Activated CD4-positive, CD25-positive, alpha-beta regulatory T cell (primary cell): ENCODE measurements around the gene DCDC2C.

ENCODE experiments used
- DNase-seq, 4 experiments: peaks; one replicate each; lab custom pipeline; 2025; lab: John Stamatoyannopoulos, UW

The DCDC2C gene

DNA sequence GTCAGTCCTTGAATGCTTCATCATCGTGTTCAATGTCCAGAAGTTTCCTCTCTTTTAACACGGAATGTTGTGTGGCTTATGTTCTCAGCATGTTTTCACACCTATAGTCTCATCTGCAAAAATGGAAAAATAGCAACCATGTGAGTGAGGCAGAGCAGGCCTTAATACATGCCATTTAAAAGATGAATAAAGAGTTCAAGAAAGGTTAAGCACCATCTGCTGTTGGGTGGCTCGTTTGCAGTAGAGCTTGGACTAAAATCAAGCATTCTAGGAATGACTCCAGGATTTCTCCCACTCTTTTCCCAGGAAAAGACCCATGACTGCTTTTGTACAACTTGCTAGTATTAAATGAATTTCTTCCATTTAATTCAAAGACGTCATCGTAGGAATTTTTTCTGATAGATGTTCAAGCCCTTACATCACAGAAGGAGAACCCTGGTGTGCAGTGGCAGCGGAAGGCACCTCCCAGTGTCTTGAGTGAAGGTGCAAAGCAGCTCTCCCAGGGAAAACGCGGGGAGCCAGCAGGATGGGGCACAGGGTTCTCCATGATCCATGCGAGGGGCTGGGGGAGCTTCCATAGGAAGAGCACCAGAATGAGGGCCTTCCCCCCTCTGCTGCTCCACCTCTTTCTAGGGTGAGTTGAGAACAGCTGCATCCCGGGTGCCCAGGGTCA is 9.6 kb downstream of the DCDC2C start:
- no peak for DNase-seq

DNA sequence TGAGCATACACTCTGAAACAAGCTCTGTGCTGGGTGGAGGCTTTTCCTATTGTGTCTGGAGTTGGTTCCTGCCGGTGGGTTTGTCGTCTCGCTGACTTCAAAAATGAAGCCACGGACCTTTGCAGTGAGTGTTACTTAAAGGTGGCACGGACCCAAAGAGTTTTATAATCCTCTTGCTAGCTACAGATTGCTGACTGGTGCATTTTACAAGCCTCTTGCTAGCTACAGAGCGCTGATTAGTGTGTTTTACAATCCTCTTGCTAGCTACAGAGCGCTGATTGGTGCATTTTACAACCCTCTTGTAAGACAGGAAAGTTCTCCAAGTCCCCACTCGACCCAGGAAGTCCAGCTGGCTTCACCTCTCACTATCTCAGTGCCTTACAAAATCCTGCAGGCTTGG is 15.3 kb downstream of the DCDC2C start:
- no peak for DNase-seq

DNA sequence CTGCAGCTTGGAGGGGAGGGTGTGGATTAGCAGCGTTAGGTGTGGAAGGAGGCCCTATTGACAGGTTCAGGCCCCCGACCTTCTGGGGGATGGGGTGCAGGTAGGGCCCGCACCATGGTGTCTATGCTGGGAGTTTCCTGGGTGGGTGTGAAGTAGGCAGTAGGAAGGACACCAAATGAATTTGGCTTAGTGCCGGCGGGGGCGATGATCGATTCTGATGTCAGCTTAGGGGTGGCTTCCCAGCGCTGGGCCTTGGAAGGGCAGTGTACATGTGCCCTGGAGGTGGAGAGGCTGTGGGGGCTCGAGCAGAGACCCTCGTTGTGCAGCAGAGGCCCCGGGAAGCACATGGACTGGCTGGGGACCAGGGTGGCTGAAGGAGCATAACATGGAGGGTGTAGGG is 21.6 kb downstream of the DCDC2C start:
- DNase-seq, result no peak

DNA sequence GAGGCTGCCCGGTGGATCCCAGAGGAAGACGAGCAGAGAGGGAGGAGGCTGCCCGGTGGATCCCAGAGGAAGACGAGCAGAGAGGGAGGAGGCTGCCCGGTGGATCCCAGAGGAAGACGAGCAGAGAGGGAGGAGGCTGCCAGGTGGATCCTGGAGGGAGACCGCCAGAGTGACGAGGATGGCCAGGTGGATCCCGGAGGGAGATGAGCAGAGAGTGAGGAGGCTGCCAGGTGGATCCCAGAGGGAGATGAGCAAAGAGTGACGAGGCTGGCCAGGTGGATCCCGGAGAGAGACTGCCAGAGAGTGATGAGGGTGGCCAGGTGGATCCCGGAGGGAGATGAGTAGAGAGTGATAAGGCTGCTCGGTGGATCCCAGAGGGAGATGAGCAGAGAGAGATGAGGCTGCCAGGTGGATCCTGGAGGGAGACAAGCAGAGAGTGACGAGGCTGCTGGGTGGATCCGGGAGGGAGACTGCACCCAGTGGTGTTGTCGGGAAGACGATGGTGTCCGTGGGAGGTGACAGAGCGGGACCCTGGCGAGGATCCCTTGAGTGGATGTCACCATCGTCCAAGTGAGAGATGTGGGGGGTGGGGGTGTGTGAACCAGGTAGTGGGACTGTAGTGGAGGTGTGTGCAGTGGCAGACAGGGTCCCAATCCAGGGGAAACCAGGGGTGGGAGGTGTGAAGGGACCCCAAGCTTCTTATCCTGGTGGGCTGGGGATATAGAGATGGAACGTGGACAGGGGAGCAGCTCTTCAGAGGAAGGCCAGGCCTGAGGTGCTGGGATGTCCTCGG is 22.3 kb downstream of the DCDC2C start:
- DNase-seq, result no peak

DNA sequence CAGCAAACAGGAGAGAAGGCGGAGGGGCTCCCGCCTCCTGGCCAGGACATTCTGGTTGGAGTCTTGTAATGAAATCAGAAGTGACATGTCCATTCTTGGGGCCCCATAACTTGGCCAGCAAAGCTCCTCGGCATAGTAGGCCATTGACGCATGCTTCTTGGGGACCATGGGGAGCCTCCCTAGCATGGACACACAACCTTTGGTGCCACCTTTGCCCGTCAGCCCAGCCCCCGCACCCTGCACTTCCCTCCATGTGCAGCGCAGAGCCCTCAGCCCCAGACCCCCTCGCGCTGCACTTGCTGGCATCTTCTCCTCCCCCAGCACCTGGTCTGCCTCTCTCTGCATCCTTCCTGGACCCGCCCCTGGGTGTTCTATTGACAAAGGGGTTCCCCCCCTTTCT is 23.1 kb downstream of the DCDC2C start:
- DNase-seq, result no peak

DNA sequence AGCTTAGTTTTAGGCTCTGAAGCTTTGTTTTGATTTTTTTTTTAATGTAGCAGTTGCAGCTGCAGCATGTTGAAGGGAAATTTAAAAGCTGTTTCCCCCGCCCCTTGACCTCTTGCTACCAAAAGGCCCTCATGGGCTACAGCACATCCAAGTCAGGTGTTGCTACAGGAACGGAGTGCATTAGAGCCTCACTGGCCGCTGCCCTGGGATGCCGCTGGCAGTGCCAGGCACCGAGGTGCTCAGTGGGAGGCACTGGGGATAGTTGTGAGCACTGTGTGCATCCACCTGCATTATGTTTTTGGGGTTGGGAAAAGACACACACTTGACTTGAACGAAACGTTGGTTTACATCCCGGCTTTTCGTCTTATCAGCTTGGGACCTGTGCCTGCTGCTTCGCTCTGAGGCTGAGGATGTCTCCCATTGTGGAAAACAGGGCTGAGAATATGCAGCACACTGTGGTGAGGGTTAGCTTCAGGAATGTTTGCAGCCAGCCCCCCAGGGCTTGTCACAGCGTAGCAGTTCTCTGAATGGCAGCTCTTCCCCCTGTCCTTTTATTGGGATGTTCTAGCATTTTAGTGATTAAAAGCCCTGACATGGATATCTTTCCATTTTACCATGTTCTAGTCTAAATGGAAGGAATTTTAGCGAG is 24.1 kb downstream of the DCDC2C start:
- DNase-seq, result no peak

DNA sequence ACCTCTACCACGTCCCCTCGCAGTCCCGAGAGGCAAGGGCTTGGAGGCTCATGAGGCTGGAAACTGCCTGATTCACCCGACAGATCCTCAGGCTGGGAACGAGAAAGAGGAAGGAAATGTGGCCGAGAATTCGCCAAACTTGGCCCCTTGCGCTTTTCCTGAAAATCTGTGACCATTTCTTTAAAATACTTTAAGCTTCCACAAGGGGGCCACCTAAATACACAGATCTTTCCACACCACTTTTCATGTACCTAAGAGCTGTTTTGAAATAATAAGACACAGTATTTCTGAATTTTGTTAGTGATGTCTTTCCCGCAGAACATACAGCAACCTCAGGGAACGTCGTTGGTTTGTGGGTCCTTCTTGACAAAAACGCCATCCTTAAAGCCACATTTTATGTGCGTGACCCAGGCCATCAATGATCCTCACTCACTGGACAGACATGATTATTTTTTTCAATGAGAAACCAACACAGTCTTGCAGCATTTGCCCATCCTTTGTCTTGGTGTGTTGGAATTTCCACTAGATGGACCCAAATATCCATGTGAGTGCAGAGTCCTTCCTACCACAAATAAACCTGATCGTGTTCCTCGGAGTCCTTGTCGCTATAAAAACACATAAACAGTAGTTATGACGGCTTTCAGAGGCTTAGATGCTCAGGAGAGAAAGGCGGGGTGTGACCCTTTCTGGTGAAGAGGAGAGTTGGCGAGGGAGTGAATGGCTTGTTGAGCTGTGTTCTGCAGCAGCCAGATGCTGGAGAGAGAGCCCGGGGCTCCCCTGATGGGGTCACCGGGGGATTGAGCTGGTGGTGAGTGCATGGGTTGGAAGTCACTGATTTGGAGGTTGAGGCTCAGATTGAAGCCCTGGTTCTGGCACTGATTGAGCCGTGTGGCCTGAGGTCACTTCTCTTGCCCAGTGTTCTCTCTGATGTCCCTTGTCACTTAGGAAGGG is 25.0 kb downstream of the DCDC2C start:
- no peak for DNase-seq

DNA sequence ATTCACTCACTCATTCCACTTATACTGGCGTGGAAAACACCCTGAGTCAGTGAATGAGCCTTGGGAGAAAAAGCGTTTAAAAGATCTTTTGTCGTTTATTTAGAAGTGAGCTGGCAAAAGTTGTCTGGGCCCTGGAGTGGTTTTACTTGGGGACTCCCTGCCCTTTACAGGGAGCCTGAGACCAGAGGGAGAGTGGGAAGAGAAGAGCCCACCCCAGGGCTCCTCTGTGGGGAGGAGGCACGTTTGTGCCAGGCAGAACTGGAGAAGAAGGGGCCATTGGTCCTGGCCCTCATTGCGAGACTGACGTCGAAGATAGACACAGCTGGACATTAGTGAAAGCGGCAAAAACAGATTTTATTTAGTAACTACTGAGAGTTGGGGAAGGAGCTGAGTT is 25.7 kb downstream of the DCDC2C start:
- DNase-seq, result no peak

DNA sequence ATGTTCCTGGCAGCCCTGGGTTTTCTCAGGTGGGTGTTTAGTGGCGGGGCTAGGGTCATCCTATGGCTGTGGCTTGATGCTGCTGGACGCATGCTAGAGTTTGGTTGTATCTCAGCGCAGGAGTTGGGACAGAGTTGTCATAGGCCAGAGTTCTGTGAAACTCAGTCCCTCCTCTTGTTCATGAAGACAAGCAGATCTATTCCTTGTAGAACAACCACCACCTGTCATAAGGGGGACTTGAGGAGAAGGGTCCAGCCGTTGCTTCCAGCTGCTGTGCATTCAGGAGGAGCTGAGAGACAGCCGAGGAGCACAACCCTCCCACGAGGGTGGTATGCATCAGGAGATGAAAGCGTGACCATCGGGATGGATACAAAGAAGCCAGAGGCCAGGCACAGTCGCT is 26.4 kb downstream of the DCDC2C start:
- no peak for DNase-seq

DNA sequence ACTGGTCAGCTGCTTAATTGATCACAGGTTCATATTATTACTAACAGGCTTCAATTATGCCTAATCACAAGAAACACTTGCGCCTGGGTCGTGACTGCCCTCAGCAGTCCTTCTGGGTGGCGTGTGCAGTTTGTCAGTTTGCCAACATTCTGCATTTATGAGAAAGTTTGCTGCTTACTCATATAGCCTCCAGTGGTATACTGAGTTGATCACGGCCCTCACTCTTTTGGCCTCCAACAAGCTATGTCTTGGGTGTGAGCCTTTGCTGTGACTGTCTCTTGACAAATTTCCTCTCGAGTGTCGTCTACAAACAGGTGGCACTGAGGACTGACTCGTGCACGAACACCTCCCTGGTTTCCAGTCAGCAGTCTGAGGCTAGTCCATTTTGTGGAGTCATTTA is 27.3 kb downstream of the DCDC2C start:
- DNase-seq, result no peak

DNA sequence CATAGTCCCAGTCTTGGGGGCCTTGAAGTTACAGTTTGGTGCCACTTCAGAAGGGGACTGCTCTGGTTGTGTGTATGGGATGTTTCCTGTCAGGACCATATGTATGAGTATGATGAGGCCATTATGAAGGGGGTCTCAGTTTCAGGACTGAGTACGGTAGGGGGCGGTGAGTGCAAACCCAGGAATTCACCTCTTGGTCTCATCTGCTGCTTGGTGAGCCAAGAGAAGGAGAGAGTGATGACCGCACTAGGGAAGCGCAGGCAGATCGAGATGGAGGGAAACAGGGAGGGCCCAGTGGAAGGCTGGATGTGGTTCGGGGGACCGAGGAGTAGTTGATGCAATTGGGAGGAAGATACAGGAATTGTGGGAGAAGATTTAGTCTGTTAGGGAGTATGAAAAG is 28.5 kb downstream of the DCDC2C start:
- no peak for DNase-seq

DNA sequence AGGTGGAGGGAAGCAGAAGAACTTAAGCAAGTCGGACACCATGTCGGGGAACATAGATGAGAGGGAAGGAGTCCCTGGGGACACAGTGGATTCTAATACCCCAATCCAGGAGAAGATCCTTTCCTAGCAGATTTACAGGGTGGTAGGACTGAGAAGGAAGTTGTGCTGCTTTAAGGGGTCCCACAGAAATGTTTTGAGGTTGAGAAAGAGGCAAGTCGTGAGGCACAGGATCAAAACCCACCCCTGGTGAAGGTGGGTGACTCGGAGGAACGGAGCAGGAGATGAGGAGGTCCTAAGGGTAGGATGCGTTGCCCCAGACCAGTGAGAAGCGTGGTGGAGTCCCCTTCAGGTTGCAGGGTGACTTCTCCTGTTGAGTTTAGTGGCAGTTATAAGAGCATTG is 32.7 kb downstream of the DCDC2C start:
- DNase-seq, result no peak

DNA sequence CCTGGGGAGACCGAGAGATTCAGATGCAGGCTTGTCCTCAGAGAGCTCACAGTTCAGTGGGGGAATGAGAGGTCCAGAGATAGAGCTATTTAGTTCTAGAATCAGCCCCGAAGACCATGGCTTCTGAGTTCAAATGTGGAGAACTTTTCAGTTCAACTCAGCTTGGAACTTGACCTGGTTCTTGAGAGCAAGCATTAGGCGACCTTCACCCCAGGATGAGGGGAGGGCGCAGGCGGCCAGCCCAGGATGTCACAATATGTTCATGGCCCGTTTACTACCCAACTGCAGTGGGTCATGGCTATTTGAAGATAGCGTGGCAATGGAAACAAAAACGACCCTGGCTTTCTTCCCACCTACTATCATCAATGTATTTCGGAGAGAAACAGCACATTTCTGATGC is 33.8 kb downstream of the DCDC2C start:
- no peak for DNase-seq

DNA sequence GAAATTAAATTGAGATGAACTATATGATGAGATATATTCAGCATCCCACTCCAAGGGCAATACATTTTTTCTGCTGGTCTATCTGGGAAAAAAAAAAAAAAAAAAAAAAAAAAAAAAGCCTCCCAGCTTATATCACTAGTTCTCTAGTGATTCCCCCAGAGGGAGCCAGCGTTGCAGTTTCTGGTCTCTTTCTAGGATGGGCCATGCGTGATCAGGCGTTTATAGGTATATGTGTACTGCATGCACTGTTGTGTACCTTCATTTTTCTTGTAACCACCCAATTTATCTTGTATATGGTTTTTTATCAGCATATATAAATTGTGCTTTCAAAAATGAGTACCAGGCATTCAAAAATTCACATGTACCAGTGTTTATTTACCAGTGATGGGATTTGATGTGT is 35.1 kb downstream of the DCDC2C start:
- DNase-seq, result no peak

DNA sequence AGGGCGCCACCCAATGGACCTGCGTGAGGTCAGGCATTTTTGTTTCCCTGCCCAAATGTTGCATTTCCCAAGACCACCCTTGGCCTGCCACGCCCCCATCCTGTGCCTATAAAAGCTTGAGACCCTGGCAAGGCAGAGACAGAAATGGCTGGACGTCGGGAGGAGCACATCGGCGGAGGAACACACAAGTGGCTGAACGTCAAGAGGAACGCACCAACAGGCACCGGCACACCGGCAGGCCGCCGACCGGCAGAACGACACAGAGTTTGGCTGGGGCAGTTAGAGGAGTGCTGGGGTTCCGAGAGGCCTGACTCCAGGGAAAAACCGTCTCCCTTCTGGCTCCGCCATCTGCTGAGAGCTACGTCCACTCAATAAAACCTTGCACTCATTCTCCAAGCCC is 35.9 kb downstream of the DCDC2C start:
- no peak for DNase-seq

DNA sequence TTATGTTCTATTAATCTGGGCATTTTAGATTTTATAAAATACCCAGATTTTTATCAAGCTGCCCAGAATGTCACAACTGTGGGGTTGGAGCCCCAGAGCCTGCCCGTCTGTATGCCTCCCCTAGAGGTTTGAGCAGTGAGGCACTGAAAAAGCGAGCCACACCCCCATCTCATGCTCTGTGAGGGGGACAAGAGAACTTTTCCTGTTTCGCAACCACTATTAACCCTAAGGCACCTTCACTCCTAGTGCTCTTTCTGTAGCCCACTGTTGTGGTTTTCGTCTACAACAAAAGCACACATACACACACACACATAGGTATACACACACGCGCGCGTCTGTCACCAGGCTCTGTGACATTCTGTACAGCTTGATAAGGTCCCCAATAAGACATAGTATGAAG is 38.0 kb downstream of the DCDC2C start:
- no peak for DNase-seq

DNA sequence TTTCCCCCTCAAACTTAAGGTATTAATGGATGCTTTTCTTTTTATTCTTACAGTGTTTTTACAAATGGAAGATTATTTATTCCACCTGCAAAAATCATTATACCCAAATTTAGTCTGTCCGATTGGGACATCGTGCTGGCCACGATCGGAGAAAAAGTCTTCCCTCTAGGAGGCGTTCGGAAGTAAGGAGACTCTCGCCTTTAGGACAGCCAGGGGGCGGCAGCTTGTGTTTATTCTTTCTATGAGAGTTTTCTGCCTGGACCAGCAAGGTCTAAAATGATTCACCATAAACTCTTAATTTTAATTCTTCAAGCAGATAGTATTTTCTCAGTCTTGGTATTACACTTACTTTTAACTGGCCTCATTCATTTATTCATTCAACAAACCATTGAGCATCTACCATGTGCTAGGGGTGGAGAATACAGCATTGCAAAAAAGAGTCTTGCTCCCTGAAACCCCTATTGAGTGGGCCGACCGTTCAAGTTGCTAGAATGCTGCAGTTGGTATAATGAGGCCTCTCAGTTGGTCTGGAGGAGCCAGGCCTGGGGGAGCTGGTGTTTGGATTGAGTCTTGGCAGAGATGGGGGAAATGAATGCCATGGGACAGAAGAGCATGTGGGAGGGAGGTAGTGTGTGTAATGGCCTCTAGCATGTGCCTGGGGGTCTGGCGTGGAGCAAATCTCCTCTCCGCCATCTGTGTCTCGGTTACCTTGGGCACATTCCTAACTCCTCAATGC is 38.7 kb downstream of the DCDC2C start:
- DNase-seq, result no peak

DNA sequence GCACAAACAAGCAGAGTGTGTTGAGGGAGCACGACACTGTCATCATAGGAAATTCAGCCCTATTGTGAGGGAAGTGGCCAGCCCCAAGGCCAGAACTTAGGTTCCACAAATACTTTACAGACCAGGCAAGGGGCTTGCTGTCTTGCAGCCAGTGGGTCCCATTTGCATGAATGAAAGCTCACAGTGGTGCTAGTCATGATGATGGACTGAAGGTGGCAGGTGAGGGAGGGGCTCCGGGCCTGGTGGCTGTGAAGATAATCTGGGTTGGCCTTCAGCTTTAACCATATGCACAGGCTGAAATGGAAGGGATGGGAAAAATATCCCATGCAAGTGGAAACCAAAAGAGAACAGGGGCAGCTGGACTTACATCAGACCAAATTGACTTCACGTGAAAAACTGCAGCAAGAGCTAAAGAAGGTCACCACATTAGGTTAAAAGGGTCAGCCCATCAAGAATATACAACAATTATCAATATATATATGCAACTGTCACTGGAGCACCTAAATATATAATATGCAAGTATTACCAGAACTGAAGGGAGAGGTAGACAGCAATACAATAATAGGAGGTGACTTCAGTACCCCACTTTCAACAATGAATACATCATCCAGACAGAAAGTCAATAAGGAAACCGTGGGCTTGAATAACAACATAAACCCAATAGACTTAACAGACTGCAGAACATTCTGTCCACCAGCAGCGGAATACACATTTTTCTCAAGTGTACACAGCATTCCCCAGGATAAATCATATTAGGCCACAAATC is 39.6 kb downstream of the DCDC2C start:
- no peak for DNase-seq

DNA sequence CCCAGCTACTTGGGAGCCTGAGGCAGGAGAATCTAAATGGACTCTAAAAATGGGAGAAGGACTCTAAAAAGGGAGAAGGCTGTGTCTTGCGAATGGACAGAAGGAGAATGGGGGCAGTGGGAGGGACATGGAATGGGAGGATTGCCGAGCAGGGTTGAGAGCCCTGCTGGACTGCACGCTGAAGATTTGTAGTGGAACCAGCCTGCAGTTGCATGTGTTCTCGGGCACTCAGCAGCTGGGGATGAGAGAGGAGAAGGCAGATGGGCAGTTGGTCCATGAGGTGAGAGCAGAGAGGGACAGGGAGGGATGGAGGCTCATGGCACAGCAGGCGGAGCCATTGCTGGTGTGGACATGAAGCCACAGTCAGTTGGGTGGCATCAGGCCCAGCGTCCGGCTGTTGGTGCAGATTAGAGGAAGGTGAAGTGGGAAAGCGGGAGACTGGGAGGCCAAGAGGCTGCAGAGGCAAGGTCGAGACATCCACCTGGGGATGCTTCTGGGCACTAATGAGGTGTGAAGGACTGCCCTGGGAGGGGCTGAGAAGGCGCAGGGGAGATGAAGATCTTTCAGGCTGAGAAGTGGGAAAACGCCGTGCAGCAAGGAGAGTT is 40.7 kb downstream of the DCDC2C start:
- no peak for DNase-seq

DNA sequence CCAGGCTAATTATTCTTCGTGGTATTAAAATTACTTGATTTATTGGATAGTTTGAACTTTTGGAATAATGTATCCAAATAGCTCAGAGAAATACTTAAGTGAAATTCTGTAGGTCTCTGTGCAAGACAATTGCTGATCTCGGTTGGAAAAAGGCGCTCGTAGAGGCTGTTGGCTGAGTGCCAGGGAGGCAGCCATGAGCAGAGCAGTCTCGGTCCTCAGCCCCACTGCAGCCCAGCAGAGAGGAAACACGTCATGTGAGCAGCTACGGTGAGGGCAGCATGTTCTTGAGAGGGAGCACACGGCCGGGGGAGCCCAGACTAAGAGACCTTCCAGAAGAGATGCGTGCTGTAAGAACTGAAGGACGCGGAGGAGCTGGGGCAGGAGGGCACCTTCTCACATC is 42.5 kb downstream of the DCDC2C start:
- DNase-seq, result no peak
